Left lung (tissue), 10 donors: ENCODE measurements around the gene MTMR12. TPM values are rescaled to one million over a fixed set of nuclear protein-coding genes. Genes with fewer than 3 reads are reported as not detected.

ENCODE experiments used
- ATAC-seq: fragments of 200-7000 bp; cut with Tn5 transposase; one replicate; pipeline ENCODE4 v1.9.1; 2020; ENCODE audit warnings: moderate library complexity
- DNase-seq, 4 donors: peaks; one replicate each; pipeline ENCODE4 v3.0.0-alpha.2; 2013 to 2020
- H3K27ac ChIP-seq, 2 donors: fragments of 200-600 bp; sonication (generic) in 1 of 2; one replicate each; pipeline versions ENCODE4 v1.5.0 to v1.8.0; 2020 to 2021
- H3K27me3 ChIP-seq, 2 donors: fragments of 200-600 bp; sonication (generic) in 1 of 2; one replicate each; pipeline versions ENCODE4 v1.5.0 to v1.8.0; 2020 to 2021
- H3K36me3 ChIP-seq, 2 donors: fragments of 200-600 bp; sonication (generic) in 1 of 2; one replicate each; pipeline versions ENCODE4 v1.5.0 to v1.8.0; 2020 to 2021
- H3K4me1 ChIP-seq, 2 donors: fragments of 200-600 bp; one replicate each; pipeline ENCODE4 v1.8.0; 2021
- H3K4me3 ChIP-seq, 2 donors: fragments of 200-600 bp; sonication (generic) in 1 of 2; one replicate each; pipeline versions ENCODE4 v1.5.0 to v1.8.0; 2020 to 2021; ENCODE audit warnings: mild to moderate bottlenecking in 1 of 2
- H3K9me3 ChIP-seq, 2 donors: fragments of 200-600 bp; sonication (generic) in 1 of 2; one replicate each; pipeline versions ENCODE4 v1.5.0 to v1.8.0; 2020 to 2021
- CTCF ChIP-seq, 2 donors: fragments of 200-600 bp; sonication (generic) in 1 of 2; IDR thresholded peaks; one replicate each; pipeline versions ENCODE4 v1.5.0 to v1.8.0; 2021; ENCODE audit warnings: antibody characterized with exemption in 2 of 2
- intact Hi-C, 2 donors: fragments of 100-400 bp; cut with DNase I; formaldehyde crosslinking; loops; one replicate each; pipeline versions ENCODE4 v1.11.2 to v1.14.2; 2022
- polyA plus RNA-seq, 6 donors: library from polyadenylated mRNA; unstranded; fragments of 120-200 nt; gene quantifications; one replicate each; pipeline ENCODE4 v1.2.1, GENCODE V29; 2013; ENCODE audit not compliant: insufficient read length in 6 of 6
- total RNA-seq, 2 donors: library from RNA; stranded (reverse); fragmentation: NEBNext Ultra II Directional; extraction: Animal tissue kit (Norgen Biotek cat#: 25700); gene quantifications; one replicate each; pipeline ENCODE4 v1.2.1, GENCODE V29; 2021
- donor health status: DM: no; HTN: yes; CAD: no.
- donor health status: DM: no; HTN: no; CAD: no.

Gene MTMR12
- total and polyA plus RNA-seq, 8 donors, result 27.9 to 39.0 (median 34.4) TPM

GRCh38 chr5:32332361-32332760 lies 19.6 kb upstream of the MTMR12 start:
- H3K9me3 ChIP-seq, result no peaks in the 10 kb centered on the region
- TF ChIP-seq CTCF (IDR thresholded peaks at IDR 0.05), result no peak
- intact Hi-C loops, result loop anchor here in 1 of 2 donors (5.0 kb wide), 1 partner anchor 95 kb away; no protein-coding TSS in a partner anchor
- no peak overlapping the region for H3K4me3 ChIP-seq
- DNase-seq (no peak), ATAC-seq (no peak)
- no peaks in the 10 kb centered on the region for H3K36me3 ChIP-seq
- H3K4me1 ChIP-seq, result no peaks in the 10 kb centered on the region
- no peaks in the 10 kb centered on the region for H3K27me3 ChIP-seq
- no peak overlapping the region for H3K27ac ChIP-seq

- Histone ChIP-seq H3K27me3 (no peaks in the 10 kb centered on the region), H3K9me3 (no peaks in the 10 kb centered on the region), H3K4me3 (no peak overlapping the region), H3K4me1 (no peaks in the 10 kb centered on the region), H3K27ac (no peak overlapping the region), H3K36me3 (no peaks in the 10 kb centered on the region)
- no peak for TF ChIP-seq CTCF (IDR thresholded peaks at IDR 0.05)
- ATAC-seq (no peak), DNase-seq (no peak)
- intact Hi-C loops, result loop anchor here in 1 of 2 donors (5.0 kb wide), 1 partner anchor 95 kb away; no protein-coding TSS in a partner anchor
Measured at GRCh38 chr5:32331935-32332274, 19.2 kb upstream of the MTMR12 start.

GRCh38 chr5:32331217-32331934 lies 18.6 kb upstream of the MTMR12 start:
- Histone ChIP-seq H3K4me3 (no peak overlapping the region), H3K27ac (no peak overlapping the region), H3K9me3 (no peaks in the 10 kb centered on the region), H3K36me3 (no peaks in the 10 kb centered on the region), H3K4me1 (no peaks in the 10 kb centered on the region), H3K27me3 (no peaks in the 10 kb centered on the region)
- no peak for TF ChIP-seq CTCF (IDR thresholded peaks at IDR 0.05)
- intact Hi-C loops, result loop anchor here in 1 of 2 donors (5.0 kb wide), 1 partner anchor 94 kb away; no protein-coding TSS in a partner anchor
- ATAC-seq (peak; percentile 70), DNase-seq (peak in 1 of 4 donors; percentile 71)

GRCh38 chr5:32330126-32330971 lies 17.6 kb upstream of the MTMR12 start:
- no peak overlapping the region for H3K4me3 ChIP-seq
- H3K36me3 ChIP-seq, result no peaks in the 10 kb centered on the region
- H3K9me3 ChIP-seq, result no peaks in the 10 kb centered on the region
- ATAC-seq (no peak), DNase-seq (no peak)
- H3K27me3 ChIP-seq, result no peaks in the 10 kb centered on the region
- no peaks in the 10 kb centered on the region for H3K4me1 ChIP-seq
- H3K27ac ChIP-seq, result no peak overlapping the region
- intact Hi-C loops, result loop anchor here in 1 of 2 donors (5.0 kb wide), 1 partner anchor 93 kb away; no protein-coding TSS in a partner anchor
- TF ChIP-seq CTCF (IDR thresholded peaks at IDR 0.05), result no peak

- Histone ChIP-seq H3K27me3 (no peaks in the 10 kb centered on the region), H3K4me1 (no peaks in the 10 kb centered on the region), H3K36me3 (no peaks in the 10 kb centered on the region), H3K9me3 (no peaks in the 10 kb centered on the region), H3K4me3 (no peak overlapping the region), H3K27ac (no peak overlapping the region)
- peak in 2 of 4 donors; percentile 49 to 50 for DNase-seq
- intact Hi-C loops, result no loop called here
- TF ChIP-seq CTCF (IDR thresholded peaks at IDR 0.05), result peak; percentile 64 to 65
- ATAC-seq, result peak; percentile 86
Measured at GRCh38 chr5:32329395-32329834, 16.7 kb upstream of the MTMR12 start.
